Astrocyte (in vitro differentiated cells and primary cell): ENCODE measurements around the gene FN3K.

Experiments used
- CTCF ChIP-seq: IDR thresholded peaks from 2 replicates; pipeline ENCODE4 v1.5.1; 2011; ENCODE audit warnings: low read depth, mild to moderate bottlenecking, inconsistent platforms, low read length, moderate library complexity; ENCODE audit not compliant: insufficient read depth
- EZH2 ChIP-seq: IDR thresholded peaks from 2 replicates; pipeline ENCODE4 v1.6.1; 2012; ENCODE audit warnings: mild to moderate bottlenecking, low read length, inconsistent platforms; ENCODE audit not compliant: insufficient read depth

GRCh38 chr17:82729479-82730260 lies 5.7 kb upstream of the FN3K start:
- TF ChIP-seq CTCF = no peak
- no peak for TF ChIP-seq EZH2
